ENCODE measurements around the gene BRAT1.
A peak's percentile ranks its signal among the peaks of the same experiment; 100 is the strongest.

The BRAT1 gene

GRCh38 chr7:2523461-2523936 is 31.8 kb downstream of the BRAT1 start:
- DNase-seq (ENCODE audit: low read depth), result no peak

- peak; percentile 74 for DNase-seq (ENCODE audit: low read depth)
These were observed 32.4 kb downstream of the BRAT1 start for GRCh38 chr7:2522780-2523433.

DNA sequence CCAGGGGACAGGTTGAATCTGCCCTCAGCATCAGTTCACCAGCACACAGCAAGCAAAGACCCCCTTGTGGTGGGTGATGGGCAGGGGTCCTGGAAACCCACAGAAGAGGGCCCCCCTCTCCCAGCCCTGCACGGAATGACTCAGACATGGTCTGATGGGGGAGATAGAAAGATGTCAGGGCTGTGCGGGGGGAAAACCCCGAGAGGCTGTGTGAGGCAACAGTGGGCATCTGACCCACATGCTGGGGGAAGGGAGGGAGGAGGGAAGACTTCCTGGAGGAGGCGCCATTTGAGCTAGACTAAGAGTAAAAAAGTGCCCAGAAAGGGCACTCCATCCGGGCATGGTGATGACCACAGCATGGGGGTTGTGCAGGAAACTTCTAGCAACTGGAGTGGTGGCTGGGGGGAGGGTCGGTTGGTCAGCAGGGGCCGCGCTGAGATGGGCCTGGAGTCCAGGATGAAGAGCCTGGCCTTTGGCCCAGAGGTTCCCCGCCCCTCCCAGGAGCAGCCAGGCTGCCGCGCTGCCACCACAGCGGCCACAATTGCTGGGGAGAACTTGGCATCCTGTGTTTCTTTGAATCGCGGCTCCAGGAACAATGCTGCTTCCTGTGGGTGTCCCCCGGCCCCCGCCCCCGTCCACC is 33.3 kb downstream of the BRAT1 start:
- DNase-seq (ENCODE audit: low read depth), result no peak

DNA sequence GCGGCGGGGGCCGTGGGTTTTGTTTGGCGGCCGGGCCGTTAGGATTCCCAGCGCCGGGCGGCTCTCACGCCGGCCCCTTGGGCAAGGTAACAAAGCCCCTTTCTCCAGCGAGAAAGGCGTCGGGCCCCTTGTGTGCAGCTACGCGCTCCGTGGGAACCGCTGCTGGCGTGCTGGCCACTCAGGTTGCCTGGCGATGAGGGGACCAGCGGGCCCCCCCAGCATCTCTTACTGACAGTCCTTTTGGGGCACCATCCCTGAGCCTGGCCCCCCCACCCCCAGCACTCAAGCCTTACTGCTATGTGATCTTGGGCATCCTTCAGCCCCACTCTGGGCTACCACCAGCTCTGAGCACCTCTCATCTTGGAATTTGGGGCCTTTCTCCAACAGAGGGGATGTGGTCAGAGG is 34.0 kb downstream of the BRAT1 start:
- no peak for DNase-seq (ENCODE audit: low read depth)

DNA sequence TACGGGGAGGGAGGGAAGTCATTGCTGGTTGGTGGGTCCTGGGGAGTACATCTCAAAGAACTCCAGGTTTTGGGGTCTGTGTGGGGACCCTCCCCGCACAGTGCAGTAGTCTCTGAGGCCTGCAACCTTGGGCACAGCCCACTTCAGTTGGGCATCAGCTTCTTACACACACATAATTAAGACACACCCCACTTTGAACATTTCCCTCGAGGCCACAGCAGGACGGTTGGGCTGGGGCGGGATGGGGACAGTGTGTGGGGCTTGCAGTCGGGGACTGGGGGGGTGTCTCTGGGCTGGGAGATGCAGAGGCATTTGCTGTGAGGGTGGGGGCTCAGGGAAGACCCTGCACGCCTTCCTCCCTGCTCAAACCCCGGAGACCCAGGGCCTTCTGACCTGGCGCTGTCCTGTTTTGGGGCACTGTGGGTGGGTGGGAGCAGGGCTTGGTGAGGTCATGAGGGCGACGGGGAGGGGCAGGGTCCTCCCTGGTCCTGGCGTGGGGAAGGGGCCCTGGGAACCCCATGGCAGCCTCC is 34.5 kb downstream of the BRAT1 start:
- no peak for DNase-seq (ENCODE audit: low read depth)

DNA sequence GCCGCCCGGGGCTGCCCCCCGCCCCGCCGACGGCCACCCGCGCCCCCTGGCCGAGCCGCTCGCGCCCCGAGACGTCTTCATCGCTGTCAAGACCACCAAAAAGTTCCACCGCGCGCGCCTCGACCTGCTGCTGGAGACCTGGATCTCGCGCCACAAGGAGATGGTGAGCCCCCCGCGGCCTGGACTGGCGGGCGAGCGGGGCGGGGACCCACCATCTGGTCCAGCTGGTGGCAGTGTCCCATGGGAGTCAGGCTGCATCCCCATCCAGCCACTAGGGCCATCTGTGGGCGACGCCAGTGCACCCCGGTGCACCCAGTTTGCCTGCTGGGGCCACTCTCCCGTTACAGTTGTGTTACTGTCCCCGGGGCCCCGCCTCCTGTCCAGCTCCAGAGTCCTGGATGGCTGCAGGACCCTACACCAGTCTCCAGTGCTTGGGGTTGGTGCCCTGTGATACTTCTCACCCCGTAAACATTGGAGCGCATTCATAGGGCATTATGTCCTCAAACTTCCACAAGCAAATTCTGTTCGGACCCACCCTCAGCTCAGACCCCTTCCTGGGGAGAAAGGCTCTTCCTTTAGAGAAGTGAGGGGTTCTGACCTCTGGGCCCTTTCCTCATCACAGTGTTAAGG is 35.1 kb downstream of the BRAT1 start:
- no peak for DNase-seq (ENCODE audit: low read depth)

- peak; percentile 84 for DNase-seq (ENCODE audit: low read depth)
These were observed 36.0 kb downstream of the BRAT1 start, which contains the start of gene LFNG for GRCh38 chr7:2519119-2519930. Gene LFNG, plus strand, starts transcription at chr7:2519774. Its CDS starts 88 bp downstream, at chr7:2519862.

GRCh38 chr7:2518737-2519118 is 36.6 kb downstream of the BRAT1 start:
- no peak for DNase-seq (ENCODE audit: low read depth)

- DNase-seq (ENCODE audit: low read depth), result peak; percentile 49
These were observed 37.4 kb downstream of the BRAT1 start for GRCh38 chr7:2517678-2518507.

- peak; percentile 95 for DNase-seq (ENCODE audit: low read depth)
These were observed 38.3 kb downstream of the BRAT1 start for GRCh38 chr7:2517026-2517425.

DNA sequence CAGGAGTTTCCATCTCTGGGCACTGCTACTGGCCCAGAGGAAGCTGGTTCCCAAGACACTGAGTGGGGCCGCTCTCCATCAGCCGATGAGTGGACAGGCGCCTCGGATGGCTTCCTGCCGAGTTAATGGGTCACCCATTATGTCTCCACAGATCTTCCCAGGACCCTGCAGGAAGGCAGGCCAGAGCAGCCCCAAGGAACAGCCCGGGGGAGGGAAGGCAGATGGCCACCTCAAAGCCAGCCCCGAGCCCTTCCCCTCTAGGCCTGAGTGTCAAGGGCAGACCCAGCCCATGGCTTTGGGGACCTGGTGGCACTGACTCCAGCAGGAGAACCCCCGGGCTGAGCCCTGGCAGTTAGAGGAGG is 39.1 kb downstream of the BRAT1 start:
- no peak for DNase-seq (ENCODE audit: low read depth)

- no peak for DNase-seq (ENCODE audit: low read depth)
These were observed 39.7 kb downstream of the BRAT1 start for GRCh38 chr7:2515424-2516193.

DNA sequence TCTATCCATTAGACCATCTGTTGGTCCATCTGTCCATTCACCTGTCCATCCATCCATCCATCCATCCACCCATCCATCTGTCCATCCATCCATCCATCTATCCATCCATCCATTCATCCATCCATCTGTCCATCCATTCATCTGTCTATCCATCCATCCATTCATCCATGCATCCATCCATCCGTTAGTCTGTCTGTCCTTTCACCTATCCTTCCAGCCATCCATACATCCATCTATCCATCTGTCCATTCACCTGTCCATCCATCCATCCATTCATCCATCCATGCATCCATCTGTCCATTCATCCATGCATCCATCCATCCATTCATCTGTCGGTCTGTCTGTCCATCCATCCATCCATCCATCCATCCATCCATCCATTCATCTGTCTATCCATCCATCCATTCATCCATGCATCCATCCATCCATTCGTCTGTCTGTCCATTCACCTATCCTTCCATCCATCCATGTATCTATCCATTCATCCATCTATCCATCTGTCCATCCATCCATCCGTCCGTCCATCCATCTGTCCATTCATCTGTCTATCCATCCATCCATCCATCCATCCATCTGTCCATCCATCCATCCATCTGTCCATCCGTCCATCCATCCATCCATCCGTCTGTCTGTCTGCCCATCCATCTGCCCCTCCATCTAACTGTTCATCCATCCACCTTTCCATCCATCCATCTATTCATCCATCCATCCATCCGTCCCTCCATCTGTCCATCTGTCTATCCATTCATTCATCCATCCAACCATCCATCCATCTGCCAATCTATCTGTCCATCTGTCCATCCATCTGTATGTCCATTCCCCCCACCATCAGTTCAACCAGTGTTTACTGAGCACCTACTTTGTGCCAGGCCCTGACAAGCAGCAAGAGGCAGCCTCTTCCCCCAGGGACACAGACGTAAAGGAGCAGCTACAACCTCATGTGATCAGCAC is 40.6 kb downstream of the BRAT1 start:
- DNase-seq (ENCODE audit: low read depth), result no peak

DNA sequence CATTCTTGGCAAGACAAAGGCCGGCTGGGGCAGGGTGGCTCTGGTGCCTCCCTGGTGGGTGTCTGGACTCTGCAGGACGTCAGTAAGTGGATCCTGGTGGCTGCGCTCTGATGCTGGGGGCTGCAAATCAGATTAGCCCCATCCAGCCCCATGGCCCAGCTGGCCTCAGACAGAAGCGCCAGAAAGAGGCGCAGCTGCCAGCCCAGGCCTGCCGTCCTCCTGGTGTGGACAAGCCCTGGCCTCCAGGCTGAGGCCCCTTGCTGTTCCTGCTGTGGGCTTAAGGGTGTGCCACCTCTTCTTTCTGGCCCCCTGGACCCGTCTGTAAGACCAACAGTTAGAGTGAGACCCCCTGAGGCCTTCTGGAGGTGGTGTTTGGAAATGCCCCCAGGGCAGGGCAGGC is 41.6 kb downstream of the BRAT1 start:
- no peak for DNase-seq (ENCODE audit: low read depth)

- DNase-seq (ENCODE audit: low read depth), result no peak
These were observed 42.6 kb downstream of the BRAT1 start for GRCh38 chr7:2512713-2513112.

- DNase-seq (ENCODE audit: low read depth), result no peak
These were observed 43.1 kb downstream of the BRAT1 start for GRCh38 chr7:2512179-2512661.

GRCh38 chr7:2511769-2512168 is 43.6 kb downstream of the BRAT1 start:
- no peak for DNase-seq (ENCODE audit: low read depth)

- DNase-seq (ENCODE audit: low read depth), result no peak
These were observed 44.2 kb downstream of the BRAT1 start for GRCh38 chr7:2510909-2511768.
